ENCODE measurements around the gene LRP1.

LRP1 gene

GRCh38 chr12:57094208-57095160 lies 33.8 kb upstream of the LRP1 start:
- DNase-seq = no peak

DNA sequence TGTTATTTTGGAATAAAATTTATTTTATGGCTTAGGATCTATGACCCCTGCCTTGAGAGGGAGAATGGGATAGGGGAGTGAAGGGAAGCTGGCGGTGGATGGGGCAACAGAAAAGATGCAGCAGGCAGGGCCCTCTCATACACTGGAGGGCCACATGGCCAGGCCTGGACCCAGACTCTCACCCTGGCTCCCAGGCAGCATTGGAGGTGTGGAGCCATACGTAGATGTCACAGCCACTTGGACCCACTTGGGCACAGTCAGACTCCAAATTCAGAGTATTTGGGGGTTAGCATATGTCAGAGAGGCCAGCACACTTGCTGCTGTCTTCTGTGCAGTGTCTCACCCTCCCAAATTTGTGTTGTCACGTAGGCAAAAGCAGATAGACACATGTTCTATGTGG lies 32.8 kb upstream of the LRP1 start:
- DNase-seq = no peak

DNA sequence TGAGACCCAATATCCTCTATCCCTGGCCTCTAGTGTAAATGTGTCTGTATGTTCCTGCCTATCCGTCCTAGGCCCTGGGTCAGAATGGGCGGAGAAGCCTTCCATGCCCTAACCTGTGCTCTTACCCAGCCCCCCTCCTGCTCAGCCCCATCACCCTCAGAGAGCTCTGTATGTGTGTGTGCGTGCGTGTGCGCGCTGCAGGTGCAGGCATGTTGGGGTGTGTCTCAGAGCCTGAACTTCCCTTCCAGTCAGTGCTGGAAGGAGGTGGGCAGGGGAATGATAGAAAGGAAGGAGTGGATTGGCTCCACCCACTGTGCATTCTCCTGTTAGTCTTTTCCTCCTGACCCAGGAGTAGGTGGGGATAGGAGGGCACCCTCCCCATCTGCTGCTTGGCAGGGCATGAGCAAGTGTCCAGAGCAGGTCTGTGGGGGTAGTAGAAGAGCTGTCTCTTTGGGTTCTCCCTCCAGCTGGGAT lies 32.1 kb upstream of the LRP1 start:
- DNase-seq = no peak

DNA sequence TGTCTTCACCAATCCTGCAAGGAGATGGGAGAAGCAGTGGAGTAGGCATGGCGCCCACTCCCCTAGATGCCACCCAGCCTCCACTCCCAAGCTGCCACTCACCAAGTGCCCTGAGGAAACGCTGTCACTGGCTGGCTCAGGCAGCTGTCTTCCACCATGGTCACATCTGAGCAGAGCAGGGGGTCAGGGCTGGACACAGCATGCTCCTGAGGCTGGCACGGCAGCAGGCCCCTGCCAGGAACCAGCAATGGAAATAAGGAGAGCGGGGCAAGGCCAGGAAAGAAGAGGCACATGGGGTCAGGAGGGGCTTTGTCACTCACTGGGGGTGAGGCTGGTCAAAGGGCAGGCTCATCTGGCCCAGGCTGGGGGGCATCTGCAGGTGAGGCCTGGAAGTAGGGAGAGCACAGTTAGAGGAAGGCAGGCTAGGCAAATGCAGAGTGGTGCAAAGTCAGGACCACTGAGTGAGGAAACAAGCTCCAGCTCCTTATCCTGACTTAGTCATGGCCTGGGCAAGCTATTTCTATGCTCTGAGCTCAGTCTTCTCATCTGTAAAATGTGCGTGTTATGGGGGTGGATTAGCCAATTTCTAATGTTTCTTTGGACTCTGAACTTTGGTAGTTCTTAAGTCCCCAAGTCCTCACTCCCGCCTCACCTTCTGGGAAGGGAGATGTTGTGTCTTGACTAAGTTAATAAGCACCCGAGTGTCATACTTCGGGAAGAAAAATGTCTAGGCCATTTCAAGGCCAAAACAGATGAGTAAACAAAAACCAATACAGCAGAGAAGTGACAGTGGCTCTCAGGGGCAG lies 31.3 kb upstream of the LRP1 start:
- no peak for DNase-seq

GRCh38 chr12:57097554-57097835 lies 30.8 kb upstream of the LRP1 start:
- no peak for DNase-seq

DNA sequence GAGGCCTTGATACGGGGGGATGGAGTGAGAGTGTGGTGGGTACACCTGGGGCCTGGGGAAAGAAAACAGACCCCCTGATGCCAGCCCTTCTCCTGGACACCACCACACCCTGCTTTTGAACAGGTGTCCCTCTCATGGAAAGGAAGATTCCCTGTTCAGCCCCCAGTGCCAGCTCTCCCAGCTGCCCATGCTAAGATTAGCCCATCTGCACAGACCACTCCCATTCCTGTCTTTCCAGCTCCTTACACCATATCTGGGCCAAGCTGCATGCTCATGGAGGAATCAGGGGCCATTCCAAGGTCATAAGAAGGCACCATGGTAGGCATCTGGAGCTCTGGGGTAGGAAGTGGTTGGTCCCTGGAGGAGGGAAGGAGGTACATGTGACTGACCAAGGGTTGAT lies 29.7 kb upstream of the LRP1 start:
- DNase-seq = no peak

- no peak for DNase-seq
Measured at GRCh38 chr12:57099047-57099714, 29.1 kb upstream of the LRP1 start.

- no peak for DNase-seq
Measured at GRCh38 chr12:57099766-57100165, 28.5 kb upstream of the LRP1 start.

DNA sequence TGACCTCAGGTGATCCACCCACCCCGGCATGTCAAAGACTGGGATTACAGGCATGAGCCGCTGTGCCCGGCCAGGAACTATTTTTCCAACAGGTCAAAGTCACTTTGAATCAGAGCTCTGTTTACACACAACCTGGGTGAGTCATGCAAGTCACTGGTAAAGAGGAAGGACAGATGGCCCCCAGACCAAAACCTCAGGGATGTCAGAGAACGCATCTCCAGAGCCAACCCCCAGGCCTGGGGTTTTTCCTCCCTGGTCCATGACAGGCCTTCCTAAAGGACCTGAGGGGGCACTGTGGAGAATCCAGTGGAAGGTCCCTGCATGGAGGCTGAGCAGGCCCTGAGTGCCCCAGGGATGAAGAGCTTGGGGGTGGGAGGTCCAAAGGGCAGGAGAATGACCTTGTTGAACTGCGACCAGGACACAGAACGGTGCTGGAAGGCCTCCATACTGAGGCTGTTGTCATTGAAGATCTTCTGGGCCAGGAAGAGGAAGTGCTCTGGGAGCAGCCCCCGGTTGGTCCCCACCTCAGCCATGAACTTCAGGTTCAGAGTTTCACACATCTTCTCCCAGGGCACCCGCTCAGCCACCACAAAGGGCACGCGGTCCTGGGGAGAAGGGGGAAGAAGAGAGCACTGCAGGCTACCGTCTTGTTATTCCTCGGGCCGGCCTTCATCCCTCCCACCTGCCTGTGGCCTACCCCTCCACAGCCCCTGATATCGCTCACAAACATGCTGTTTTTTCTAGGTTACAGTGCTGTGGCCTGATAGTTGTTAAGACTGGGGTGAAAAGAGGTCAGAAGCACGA lies 26.2 kb upstream of the LRP1 start:
- no peak for DNase-seq

- no peak for DNase-seq
Measured at GRCh38 chr12:57103856-57104255, 24.4 kb upstream of the LRP1 start.

- DNase-seq = no peak
Measured at GRCh38 chr12:57104292-57104910, 23.9 kb upstream of the LRP1 start.

- DNase-seq = no peak
Measured at GRCh38 chr12:57105011-57105753, 23.1 kb upstream of the LRP1 start.

DNA sequence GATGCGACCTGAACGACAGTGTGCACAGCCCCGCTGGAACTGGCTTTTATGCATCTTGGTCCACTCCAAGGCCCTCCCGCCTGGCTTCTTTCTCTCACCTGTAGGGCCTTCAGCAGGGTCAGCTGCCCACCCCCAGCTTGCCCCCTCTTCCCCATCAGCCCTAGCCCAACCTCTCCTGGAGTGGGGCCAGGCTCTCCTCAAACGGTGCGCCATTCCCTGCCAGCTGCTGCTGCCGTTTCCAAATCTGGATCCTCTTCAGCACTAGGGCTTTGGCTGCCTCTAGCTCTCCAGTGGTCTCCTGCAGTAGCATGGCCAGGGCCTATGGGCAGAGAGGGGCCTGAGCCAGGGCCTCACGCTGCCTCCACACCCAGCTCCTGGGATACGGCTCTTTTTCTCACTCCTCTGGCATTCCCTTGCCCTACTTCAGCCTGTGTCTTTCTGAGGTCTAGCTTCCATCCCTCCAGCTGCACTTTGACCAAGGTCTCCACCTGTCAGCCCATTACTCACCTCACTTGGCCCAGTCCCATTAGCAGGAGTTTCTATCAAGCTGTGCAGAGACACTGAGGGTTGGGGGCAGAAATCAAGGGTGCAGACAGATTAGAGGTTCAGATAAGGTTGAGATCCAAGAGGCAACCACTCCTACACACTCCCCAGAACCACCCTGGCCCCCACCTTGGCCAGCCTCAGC lies 22.1 kb upstream of the LRP1 start:
- no peak for DNase-seq

DNA sequence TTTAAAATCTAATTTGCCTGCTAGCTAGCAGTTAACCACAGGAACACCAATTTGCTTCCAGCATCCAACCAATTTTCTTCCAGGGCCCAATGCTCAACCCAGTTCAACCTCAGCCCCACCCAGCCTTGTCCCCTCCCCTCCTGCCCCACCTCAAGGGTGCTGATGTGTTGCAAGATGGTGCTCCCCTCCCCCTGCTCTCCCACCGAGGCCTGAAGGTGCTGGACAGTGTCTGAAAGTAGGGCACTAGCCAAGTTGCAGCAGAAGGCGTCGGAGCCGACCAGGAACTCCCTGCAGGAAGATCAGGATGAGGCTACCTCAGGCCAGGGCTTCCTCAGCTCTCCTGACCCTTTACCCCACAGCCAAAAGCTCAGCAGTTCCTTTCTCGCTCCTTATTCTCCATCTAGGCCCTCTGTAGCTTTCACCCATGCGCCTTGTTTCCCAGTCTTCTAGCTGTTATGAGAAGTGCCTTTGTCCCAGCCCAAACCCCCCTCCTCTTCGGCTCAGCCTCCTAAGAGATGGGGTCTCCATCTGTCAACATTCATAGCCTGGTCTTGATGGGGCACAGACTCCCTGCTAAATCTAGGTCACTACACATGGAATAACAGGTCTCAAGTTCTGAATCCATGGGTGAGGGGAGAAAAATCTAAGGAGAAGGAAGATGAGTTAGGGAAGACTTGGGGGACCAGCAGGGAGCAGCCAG lies 20.7 kb upstream of the LRP1 start:
- DNase-seq = no peak

- no peak for DNase-seq
Measured at GRCh38 chr12:57109207-57110103, 18.8 kb upstream of the LRP1 start.

DNA sequence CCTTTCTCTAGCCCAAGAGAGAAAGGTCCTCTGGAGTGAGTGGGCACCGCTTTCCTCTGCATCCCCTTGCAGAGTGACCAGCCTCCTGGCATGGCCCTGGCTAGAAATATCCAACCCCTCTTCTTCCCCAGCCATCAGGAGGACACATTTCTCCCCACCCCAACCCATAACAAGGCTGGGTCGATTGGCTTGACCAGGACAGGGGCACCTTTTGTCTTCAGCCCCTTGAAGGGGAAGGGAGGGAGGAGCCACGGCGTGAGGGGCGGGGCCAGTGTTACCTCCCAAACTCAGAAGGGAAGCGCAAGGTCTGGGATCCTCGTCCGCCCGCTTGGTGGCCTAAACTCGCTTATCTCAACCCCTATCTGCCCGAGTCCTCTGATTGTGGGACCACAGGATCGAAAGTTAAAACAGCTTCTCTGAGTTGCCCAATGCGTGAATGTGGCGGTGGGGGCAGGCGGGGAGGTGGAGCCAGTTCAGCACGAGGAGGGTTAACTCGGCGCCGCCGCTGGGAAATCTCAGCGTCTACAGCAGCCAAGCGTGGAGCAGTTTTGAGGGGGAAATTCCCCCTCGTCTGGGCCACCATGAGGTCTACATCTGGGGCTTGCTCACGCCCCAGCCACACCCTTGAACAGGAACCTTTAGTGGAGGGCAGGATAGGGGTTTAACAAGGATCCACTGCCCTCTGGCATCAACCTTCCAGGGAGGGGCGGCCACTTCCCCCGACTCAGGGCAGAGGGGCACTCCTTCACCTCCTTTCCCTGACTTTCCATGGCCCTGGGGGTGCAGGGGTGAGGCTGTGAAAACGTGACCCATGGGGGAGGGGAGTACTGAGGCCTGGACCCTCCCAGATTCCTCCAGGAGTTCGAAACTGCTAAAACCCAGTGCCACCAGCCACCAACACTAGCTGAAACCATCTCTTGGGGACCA lies 17.9 kb upstream of the LRP1 start:
- peak; percentile 55 for DNase-seq

DNA sequence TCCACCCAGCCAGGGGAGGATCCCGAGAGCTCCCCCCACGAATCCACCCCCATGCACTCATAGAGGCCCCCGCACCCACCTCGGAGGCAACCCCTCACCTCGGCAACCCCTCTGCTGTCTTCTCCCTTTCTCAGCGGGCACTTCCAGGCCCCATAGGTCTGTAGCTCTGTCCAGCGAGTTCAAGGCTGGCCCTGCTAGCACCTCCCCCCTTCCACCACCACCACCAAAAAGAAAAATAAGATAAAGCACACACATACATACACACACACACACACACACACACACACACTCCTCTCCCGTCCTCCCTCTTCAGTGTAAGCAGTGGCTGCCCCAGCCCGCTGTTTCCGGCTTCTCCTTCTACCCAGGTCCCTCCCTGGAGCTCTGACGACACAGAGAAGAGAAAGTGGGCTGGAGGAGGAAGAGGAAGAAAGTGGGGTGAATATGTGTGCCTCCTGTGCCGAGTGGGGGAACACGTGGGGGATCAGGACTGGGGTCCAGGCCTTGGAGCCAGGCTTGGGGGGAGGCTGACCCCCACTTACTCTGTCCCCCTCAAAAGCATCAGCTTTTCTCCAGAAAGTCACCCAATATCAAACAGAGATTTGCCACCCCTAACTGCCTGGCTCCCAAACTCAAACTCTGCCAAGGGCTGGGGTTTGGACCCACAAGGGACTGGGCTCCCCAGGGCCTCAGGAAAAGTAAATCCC lies 17.1 kb upstream of the LRP1 start, which contains the start of gene STAT6:
Gene STAT6 (minus strand): TSS at position 332 of the 704 bp plus-strand sequence. CDS start 3,084 bp downstream, outside the sequence.
- DNase-seq = peak; percentile 89
